MM.1S (cell line): Measurements from ENCODE around the gene SLC39A3.

ENCODE experiments used
- DNase-seq: peaks from one replicate; pipeline ENCODE4 v3.0.0-alpha.2; 2015
- H2AFZ ChIP-seq: fragments of 300-600 bp; sonication (generic); 2 replicates; pipeline ENCODE4 v1.6.0; 2016; ENCODE audit warnings: antibody characterized with exemption, low read length
- H3F3A ChIP-seq: fragments of 300-600 bp; sonication (generic); 2 replicates; pipeline ENCODE4 v1.6.1; 2016; ENCODE audit warnings: mild to moderate bottlenecking, antibody characterized with exemption, low read length, moderate library complexity, mixed read lengths; ENCODE audit not compliant: insufficient read depth
- H3K27ac ChIP-seq: fragments of 300-600 bp; sonication (generic); 2 replicates; pipeline ENCODE4 v1.5.1; 2016; ENCODE audit warnings: mild to moderate bottlenecking, low read length
- H3K27me3 ChIP-seq: fragments of 300-600 bp; sonication (generic); replicated peaks from 2 replicates; pipeline ENCODE4 v1.6.0; 2016; ENCODE audit warnings: low read length; ENCODE audit not compliant: insufficient read depth
- H3K36me3 ChIP-seq: fragments of 300-600 bp; sonication (generic); replicated peaks from 2 replicates; pipeline ENCODE4 v1.6.1; 2016; ENCODE audit warnings: mild to moderate bottlenecking, low read length, mixed read lengths; ENCODE audit not compliant: insufficient read depth
- H3K4me1 ChIP-seq: fragments of 300-600 bp; sonication (generic); 2 replicates; pipeline ENCODE4 v1.6.1; 2016; ENCODE audit warnings: low read length, mixed read lengths
- H3K4me2 ChIP-seq: fragments of 300-600 bp; sonication (generic); 2 replicates; pipeline ENCODE4 v1.6.0; 2016; ENCODE audit warnings: low read depth, low read length
- H3K4me3 ChIP-seq: fragments of 300-600 bp; sonication (generic); 2 replicates; pipeline ENCODE4 v1.5.1; 2016; ENCODE audit warnings: low read length, mixed read lengths
- H3K79me2 ChIP-seq: fragments of 300-600 bp; sonication (generic); 2 replicates; pipeline ENCODE4 v1.6.1; 2016; ENCODE audit warnings: mixed run types, low read length, mixed read lengths
- H3K9ac ChIP-seq: fragments of 300-600 bp; sonication (generic); 2 replicates; pipeline ENCODE4 v1.6.1; 2016; ENCODE audit warnings: low read length, mixed read lengths
- H3K9me2 ChIP-seq: fragments of 300-600 bp; sonication (generic); replicated peaks from 2 replicates; pipeline ENCODE4 v1.6.1; 2016; ENCODE audit warnings: mild to moderate bottlenecking, low read length, mixed read lengths; ENCODE audit not compliant: insufficient read depth
- H3K9me3 ChIP-seq: fragments of 300-600 bp; sonication (generic); replicated peaks from 2 replicates; pipeline ENCODE4 v1.6.1; 2016; ENCODE audit warnings: mild to moderate bottlenecking, low read length, mixed read lengths; ENCODE audit not compliant: insufficient read depth
- H4K20me1 ChIP-seq: fragments of 300-600 bp; sonication (generic); 2 replicates; pipeline ENCODE4 v1.6.1; 2016; ENCODE audit warnings: mild to moderate bottlenecking, low read length, moderate library complexity, mixed read lengths; ENCODE audit not compliant: insufficient read depth
- CTCF ChIP-seq: fragments of 300-600 bp; sonication (generic); IDR thresholded peaks from 2 replicates; pipeline ENCODE4 v1.5.1; 2016; ENCODE audit warnings: antibody characterized with exemption, low read length, mixed read lengths
- EZH2 ChIP-seq: fragments of 300-600 bp; sonication (generic); optimal IDR thresholded peaks from 2 replicates; pipeline ENCODE3; 2017; ENCODE audit warnings: low read depth, mild to moderate bottlenecking, antibody characterized with exemption, low read length, mixed read lengths
- EZH2phosphoT487 ChIP-seq: fragments of 300-600 bp; sonication (generic); IDR thresholded peaks from 2 replicates; pipeline ENCODE4 v1.6.1; 2018; ENCODE audit warnings: antibody characterized with exemption, low read length

The SLC39A3 gene

GRCh38 chr19:2723747-2724146, 16.1 kb downstream of the SLC39A3 start:
- no peak overlapping the region for H3K9ac ChIP-seq
- H3K9me2 ChIP-seq, result no peaks in the 10 kb centered on the region
- H3K27me3 ChIP-seq, result peaks cover 80% of the 10 kb centered on the region
- no peaks in the 10 kb centered on the region for H3K4me1 ChIP-seq
- TF ChIP-seq EZH2phosphoT487, result no peak
- TF ChIP-seq EZH2, result no peak
- no peak for TF ChIP-seq CTCF
- no peak for DNase-seq
- no peak overlapping the region for H3K4me2 ChIP-seq
- H2AFZ ChIP-seq, result no peak overlapping the region
- H3K4me3 ChIP-seq, result no peak overlapping the region
- H3K9me3 ChIP-seq, result no peaks in the 10 kb centered on the region
- H3K79me2 ChIP-seq, result no peaks in the 10 kb centered on the region
- no peaks in the 10 kb centered on the region for H3K36me3 ChIP-seq
- H3K27ac ChIP-seq, result no peak overlapping the region
- H3F3A ChIP-seq, result 0 out of 2 replicates have a peak, but pooled peaks cover 4% of the 10 kb centered on the region
- no peaks in the 10 kb centered on the region for H4K20me1 ChIP-seq

GRCh38 chr19:2723345-2723715, 16.5 kb downstream of the SLC39A3 start:
- TF ChIP-seq CTCF (no peak), EZH2phosphoT487 (no peak), EZH2 (no peak)
- no peaks in the 10 kb centered on the region for H4K20me1 ChIP-seq
- no peaks in the 10 kb centered on the region for H3K4me1 ChIP-seq
- no peak overlapping the region for H2AFZ ChIP-seq
- H3K4me3 ChIP-seq, result no peak overlapping the region
- no peaks in the 10 kb centered on the region for H3K79me2 ChIP-seq
- H3K4me2 ChIP-seq, result no peak overlapping the region
- no peak overlapping the region for H3K9ac ChIP-seq
- no peak overlapping the region for H3K27ac ChIP-seq
- no peaks in the 10 kb centered on the region for H3K9me3 ChIP-seq
- no peaks in the 10 kb centered on the region for H3K9me2 ChIP-seq
- DNase-seq, result no peak
- peaks cover 80% of the 10 kb centered on the region for H3K27me3 ChIP-seq
- H3F3A ChIP-seq, result 0 out of 2 replicates have a peak, but pooled peaks cover 4% of the 10 kb centered on the region
- no peaks in the 10 kb centered on the region for H3K36me3 ChIP-seq

GRCh38 chr19:2722541-2723344, 17.1 kb downstream of the SLC39A3 start:
- no peak for DNase-seq
- H3K4me3 ChIP-seq, result no peak overlapping the region
- H3K36me3 ChIP-seq, result no peaks in the 10 kb centered on the region
- no peak for TF ChIP-seq EZH2phosphoT487
- TF ChIP-seq CTCF, result no peak
- TF ChIP-seq EZH2, result no peak
- 0 out of 2 replicates have a peak, but pooled peaks cover 4% of the 10 kb centered on the region for H3F3A ChIP-seq
- H4K20me1 ChIP-seq, result no peaks in the 10 kb centered on the region
- no peak overlapping the region for H3K27ac ChIP-seq
- H3K9me3 ChIP-seq, result no peaks in the 10 kb centered on the region
- no peaks in the 10 kb centered on the region for H3K9me2 ChIP-seq
- H3K27me3 ChIP-seq, result peaks cover 82% of the 10 kb centered on the region
- H3K79me2 ChIP-seq, result no peaks in the 10 kb centered on the region
- H2AFZ ChIP-seq, result no peak overlapping the region
- H3K4me1 ChIP-seq, result no peaks in the 10 kb centered on the region
- H3K9ac ChIP-seq, result no peak overlapping the region
- H3K4me2 ChIP-seq, result no peak overlapping the region
